ENCODE data around the gene PCGF2.
A peak's percentile ranks its signal among the peaks of the same experiment; 100 is the strongest.

Gene PCGF2

DNA sequence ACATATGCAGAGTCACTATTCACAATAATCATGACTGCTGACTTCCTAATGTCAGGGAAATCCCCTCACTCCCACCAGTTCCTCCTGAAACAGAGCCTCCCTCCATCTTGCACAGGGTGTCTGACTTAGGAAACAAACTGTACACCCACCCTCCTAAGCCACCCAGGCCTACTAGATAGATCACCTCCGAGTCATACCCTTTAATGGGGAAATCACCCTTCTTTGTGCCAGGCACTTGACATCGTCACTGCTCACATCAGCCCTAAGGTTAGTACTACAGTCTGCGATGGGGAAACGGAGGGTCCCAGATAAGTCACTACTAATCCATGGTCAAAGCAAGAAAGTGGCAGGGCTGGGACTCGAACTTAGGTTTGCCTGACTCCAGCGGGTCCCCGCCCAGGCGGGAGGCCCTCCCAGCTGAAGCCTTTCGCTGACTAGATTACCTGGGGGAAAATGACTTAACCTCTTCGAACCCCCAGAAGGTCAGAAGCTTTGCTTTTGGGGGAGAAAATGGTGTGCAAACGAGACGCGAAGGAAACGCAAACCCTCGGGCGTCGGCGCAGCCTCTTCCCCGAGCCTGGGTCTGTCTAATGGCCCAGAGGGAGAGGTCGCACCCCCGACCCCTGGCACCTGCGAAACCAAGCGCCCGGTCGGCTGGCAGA lies 46.5 kb downstream of the PCGF2 start:
- peak overlapping the region; percentile 87 for H3K27ac ChIP-seq (ENCODE audit: low read depth, low read length)
- H3K9me3 ChIP-seq (ENCODE audit: insufficient read depth, low read length), result no peaks in the 10 kb centered on the region
- peaks cover 38% of the 10 kb centered on the region for H3F3A ChIP-seq (ENCODE audit: insufficient read depth)
- H3K79me2 ChIP-seq (ENCODE audit: insufficient read depth, low read length), result peaks cover 17% of the 10 kb centered on the region
- no peaks in the 10 kb centered on the region for H3K27me3 ChIP-seq (ENCODE audit: low read length)
- no peaks in the 10 kb centered on the region for H4K20me1 ChIP-seq (ENCODE audit: low read depth, low read length)
- no peak for TF ChIP-seq EZH2phosphoT487 (conservative IDR thresholded peaks at IDR 0.05; ENCODE audit: low read length)
- TF ChIP-seq, protein P1, sequence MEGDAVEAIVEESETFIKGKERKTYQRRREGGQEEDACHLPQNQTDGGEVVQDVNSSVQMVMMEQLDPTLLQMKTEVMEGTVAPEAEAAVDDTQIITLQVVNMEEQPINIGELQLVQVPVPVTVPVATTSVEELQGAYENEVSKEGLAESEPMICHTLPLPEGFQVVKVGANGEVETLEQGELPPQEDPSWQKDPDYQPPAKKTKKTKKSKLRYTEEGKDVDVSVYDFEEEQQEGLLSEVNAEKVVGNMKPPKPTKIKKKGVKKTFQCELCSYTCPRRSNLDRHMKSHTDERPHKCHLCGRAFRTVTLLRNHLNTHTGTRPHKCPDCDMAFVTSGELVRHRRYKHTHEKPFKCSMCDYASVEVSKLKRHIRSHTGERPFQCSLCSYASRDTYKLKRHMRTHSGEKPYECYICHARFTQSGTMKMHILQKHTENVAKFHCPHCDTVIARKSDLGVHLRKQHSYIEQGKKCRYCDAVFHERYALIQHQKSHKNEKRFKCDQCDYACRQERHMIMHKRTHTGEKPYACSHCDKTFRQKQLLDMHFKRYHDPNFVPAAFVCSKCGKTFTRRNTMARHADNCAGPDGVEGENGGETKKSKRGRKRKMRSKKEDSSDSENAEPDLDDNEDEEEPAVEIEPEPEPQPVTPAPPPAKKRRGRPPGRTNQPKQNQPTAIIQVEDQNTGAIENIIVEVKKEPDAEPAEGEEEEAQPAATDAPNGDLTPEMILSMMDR (IDR thresholded peaks at IDR 0.05; ENCODE audit: insufficient read depth, low read length, poor library complexity, severe bottlenecking), result no peak
- no peaks in the 10 kb centered on the region for H3K9me2 ChIP-seq (replicated peaks; ENCODE audit: insufficient read depth, low read length)
- peak overlapping the region; percentile 32 for H2AFZ ChIP-seq (ENCODE audit: low read depth, low read length, severe bottlenecking)
- peak overlapping the region; percentile 83 for H3K4me2 ChIP-seq (ENCODE audit: low read depth, low read length, poor library complexity, severe bottlenecking)
- no peaks in the 10 kb centered on the region for H3K36me3 ChIP-seq (ENCODE audit: low read length)
- peak overlapping the region; percentile 93 for H3K9ac ChIP-seq (ENCODE audit: low read length)
- H3K4me3 ChIP-seq (ENCODE audit: insufficient read depth, low read length, poor library complexity, severe bottlenecking), result peak overlapping the region; percentile 83

DNA sequence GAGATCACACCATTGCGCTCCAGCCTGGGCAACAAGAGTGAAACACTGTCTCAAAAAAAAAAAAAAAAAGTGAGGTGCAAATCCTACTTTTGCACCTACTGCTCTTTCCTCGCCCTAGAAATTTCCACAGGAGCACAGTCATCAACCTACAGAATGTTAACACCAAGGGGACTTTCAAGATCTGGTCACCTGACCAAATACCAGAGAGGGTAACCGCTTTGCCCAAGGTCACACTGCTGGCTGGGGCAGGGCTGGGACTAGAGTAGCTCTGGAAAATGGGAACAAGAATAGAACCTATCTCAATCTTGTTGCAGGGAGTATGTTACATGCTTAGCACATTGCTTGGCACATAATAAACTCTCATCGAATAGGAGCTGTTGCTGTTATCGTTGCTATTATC lies 49.4 kb downstream of the PCGF2 start:
- no peaks in the 10 kb centered on the region for H3K9me3 ChIP-seq (ENCODE audit: insufficient read depth, low read length)
- no peak overlapping the region for H2AFZ ChIP-seq (ENCODE audit: low read depth, low read length, severe bottlenecking)
- H3K4me3 ChIP-seq (ENCODE audit: insufficient read depth, low read length, poor library complexity, severe bottlenecking), result no peak overlapping the region
- H3K79me2 ChIP-seq (ENCODE audit: insufficient read depth, low read length), result no peaks in the 10 kb centered on the region
- no peak overlapping the region for H3K4me2 ChIP-seq (ENCODE audit: low read depth, low read length, poor library complexity, severe bottlenecking)
- H3F3A ChIP-seq (ENCODE audit: insufficient read depth), result peaks cover 27% of the 10 kb centered on the region
- H3K9me2 ChIP-seq (replicated peaks; ENCODE audit: insufficient read depth, low read length), result no peaks in the 10 kb centered on the region
- no peaks in the 10 kb centered on the region for H4K20me1 ChIP-seq (ENCODE audit: low read depth, low read length)
- H3K27me3 ChIP-seq (ENCODE audit: low read length), result no peaks in the 10 kb centered on the region
- no peak overlapping the region for H3K9ac ChIP-seq (ENCODE audit: low read length)
- TF ChIP-seq, protein P1 (IDR thresholded peaks at IDR 0.05; ENCODE audit: insufficient read depth, low read length, poor library complexity, severe bottlenecking), result no peak
- no peak for TF ChIP-seq EZH2phosphoT487 (conservative IDR thresholded peaks at IDR 0.05; ENCODE audit: low read length)
- H3K27ac ChIP-seq (ENCODE audit: low read depth, low read length), result no peak overlapping the region
- H3K36me3 ChIP-seq (ENCODE audit: low read length), result no peaks in the 10 kb centered on the region

DNA sequence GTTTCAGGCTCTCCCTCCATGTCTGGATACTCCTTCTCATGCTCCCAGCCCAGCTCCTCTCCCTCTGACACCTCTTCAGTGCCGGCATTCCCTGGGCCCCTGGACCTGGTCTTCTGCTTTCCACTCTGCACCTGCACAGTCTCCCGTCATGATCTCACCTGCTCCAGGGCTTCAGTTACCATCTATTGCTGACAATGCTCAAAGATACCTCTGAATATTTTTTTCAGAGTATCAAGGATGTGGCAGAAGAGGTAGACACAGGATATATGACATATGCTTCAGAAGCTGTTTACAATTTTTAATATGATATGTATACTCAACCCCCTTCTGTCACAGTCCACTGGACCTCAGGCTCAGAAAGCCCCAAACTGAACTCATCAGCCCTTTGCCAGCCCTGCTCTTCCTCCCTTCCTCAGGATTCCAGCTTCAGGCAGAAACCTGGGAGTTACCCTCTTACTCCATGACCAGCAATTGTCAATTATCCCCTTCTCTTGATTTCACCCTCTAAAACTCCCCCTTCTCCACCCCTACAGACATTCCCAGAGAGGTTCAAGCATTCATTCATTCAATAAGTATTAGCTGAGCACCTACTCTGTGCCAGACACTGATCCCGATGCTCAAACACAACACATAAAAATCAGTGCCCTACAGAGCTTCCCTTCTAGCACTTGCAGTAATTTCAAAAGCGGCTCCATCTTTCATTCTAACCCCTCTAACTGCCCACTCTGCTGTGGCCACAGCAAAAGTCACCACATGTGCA lies 50.9 kb downstream of the PCGF2 start:
- Histone ChIP-seq H2AFZ (ENCODE audit: low read depth, low read length, severe bottlenecking) (no peak overlapping the region), H3K36me3 (ENCODE audit: low read length) (no peaks in the 10 kb centered on the region), H3K27me3 (ENCODE audit: low read length) (no peaks in the 10 kb centered on the region), H3K9me2 (replicated peaks; ENCODE audit: insufficient read depth, low read length) (no peaks in the 10 kb centered on the region), H3K79me2 (ENCODE audit: insufficient read depth, low read length) (no peaks in the 10 kb centered on the region), H3K27ac (ENCODE audit: low read depth, low read length) (no peak overlapping the region), H4K20me1 (ENCODE audit: low read depth, low read length) (no peaks in the 10 kb centered on the region), H3K9me3 (ENCODE audit: insufficient read depth, low read length) (no peaks in the 10 kb centered on the region), H3F3A (ENCODE audit: insufficient read depth) (peaks cover 12% of the 10 kb centered on the region), H3K4me3 (ENCODE audit: insufficient read depth, low read length, poor library complexity, severe bottlenecking) (no peak overlapping the region), H3K4me2 (ENCODE audit: low read depth, low read length, poor library complexity, severe bottlenecking) (no peak overlapping the region), H3K9ac (ENCODE audit: low read length) (no peak overlapping the region)
- no peak for TF ChIP-seq EZH2phosphoT487 (conservative IDR thresholded peaks at IDR 0.05; ENCODE audit: low read length)
- TF ChIP-seq, protein P1 (IDR thresholded peaks at IDR 0.05; ENCODE audit: insufficient read depth, low read length, poor library complexity, severe bottlenecking), result no peak
